ENCODE results near the gene RAPGEF4.

- TF ChIP-seq RAD21 (IDR thresholded peaks at IDR 0.05; ENCODE audit: low read depth) (no peak), EZH2phosphoT487 (IDR thresholded peaks at IDR 0.05; ENCODE audit: borderline replicate concordance) (no peak), YY1 (IDR thresholded peaks at IDR 0.05; ENCODE audit: extremely low read depth, insufficient replicate concordance, low read depth, low read length) (no peak), ZNF274 (IDR thresholded peaks at IDR 0.05; ENCODE audit: low read depth, low read length) (no peak), ZFX (IDR thresholded peaks at IDR 0.05) (no peak), CTCF (IDR thresholded peaks at IDR 0.05 in 2 of 3, conservative IDR thresholded peaks at IDR 0.05 in 1 of 3; ENCODE audit: borderline replicate concordance in 1 of 3, insufficient read depth in 1 of 3, low read depth in 2 of 3, low read length in 2 of 3) (no peak)
These were observed 153.3 kb downstream of the RAPGEF4 start for GRCh38 chr2:172888714-172889669.
